NCI-H82 (cell line): ENCODE measurements around the gene USP5.

Experiments used
- DNase-seq: peaks from one replicate; lab custom pipeline; 2025; lab: John Stamatoyannopoulos, UW

USP5 gene

DNA sequence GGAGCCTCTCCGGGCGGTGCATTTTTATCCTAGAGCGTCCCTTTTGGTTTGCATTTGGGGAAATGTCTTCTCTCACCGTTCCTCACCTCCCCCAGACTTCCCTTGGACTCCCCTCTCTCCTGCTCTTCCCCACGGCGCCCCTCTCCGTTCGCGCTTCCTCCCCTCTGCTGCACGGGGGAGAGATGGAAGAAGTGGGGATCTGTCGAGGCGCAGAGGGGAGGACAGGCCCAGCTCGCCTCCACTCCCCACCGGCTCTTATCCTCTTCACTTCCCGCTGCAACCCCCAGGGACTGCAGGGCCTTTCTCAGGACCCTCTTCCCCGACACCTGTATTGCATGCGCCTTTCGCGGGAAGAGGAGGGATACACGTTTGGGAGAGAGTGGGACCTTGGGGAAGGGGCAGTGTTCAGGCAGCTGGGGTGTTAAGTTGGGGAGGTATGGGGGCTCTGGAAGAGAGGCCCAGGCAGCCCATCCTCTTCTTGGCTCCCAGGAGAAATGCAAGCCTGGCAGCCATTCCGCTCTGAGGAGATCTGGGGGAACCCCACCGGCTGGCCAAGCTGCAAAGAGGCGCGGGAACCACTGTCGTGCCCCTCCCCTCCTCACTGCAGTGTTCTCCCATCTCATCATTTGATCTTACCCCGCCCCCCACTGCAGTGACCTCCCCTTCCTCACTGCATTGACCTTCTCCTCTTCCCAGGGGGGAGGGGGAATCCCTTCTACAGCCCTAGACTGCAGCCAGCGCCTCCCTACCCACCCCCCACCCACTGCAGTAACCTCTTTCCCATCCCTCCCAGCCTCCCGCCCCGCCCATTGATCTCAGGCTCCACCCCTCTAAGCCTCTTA lies 63.2 kb downstream of the USP5 start:
- DNase-seq, result peak; percentile 99

DNA sequence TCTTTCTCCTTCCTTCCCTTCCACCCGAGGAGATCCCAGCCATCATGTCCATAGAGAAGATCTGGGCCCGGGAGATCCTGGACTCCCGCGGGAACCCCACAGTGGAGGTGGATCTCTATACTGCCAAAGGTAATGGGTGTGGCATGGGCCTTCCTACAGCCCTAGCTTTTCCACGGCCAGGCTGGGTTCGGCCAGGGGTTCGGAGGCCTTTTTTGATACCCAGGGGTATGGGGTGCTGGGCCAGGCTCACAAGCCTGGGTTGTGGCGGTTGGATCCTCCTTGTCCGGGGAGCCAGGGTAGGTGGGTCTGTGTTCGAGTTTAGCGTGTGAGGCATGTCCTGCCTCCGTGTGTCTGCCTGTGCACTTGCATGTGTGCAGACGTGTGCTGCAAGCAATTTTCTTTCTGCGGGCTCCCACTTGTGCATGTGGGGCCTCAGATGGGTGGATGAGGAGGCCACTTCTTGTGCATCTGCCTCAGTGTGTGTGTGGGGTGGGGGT lies 63.9 kb downstream of the USP5 start:
- no peak for DNase-seq
